Breast epithelium (tissue), 3 donors: ENCODE measurements around the gene ACE2.

Source experiments
- CTCF ChIP-seq, 3 donors: fragments of 450-650 bp; IDR thresholded peaks; one replicate each; pipeline ENCODE4 v1.5.1; 2016 to 2017; ENCODE audit warnings: antibody characterized with exemption in 3 of 3, mild to moderate bottlenecking in 3 of 3, moderate library complexity in 3 of 3
- POLR2A ChIP-seq: fragments of 450-650 bp; IDR thresholded peaks from one replicate; pipeline ENCODE4 v1.6.1; 2016; ENCODE audit warnings: antibody characterized with exemption, mild to moderate bottlenecking, moderate library complexity

- TF ChIP-seq CTCF (IDR thresholded peaks at IDR 0.05) (no peak), POLR2A (no peak)
Observed at GRCh38 chrX:15546745-15547144, 54.0 kb downstream of the ACE2 start.
